Caki2 (cell line): Measurements from ENCODE around the gene COL5A1. TPM values are rescaled to one million over a fixed set of nuclear protein-coding genes. Genes with fewer than 3 reads are reported as not detected.

Experiments used
- DNase-seq: peaks from one replicate; pipeline ENCODE4 v3.0.0-alpha.2; 2015; ENCODE audit warnings: low read depth
- in situ Hi-C: cut with HindIII; loops from 2 replicates; pipeline ENCODE4 v1.10.0; 2016; ENCODE audit warnings: low sequenced_read_pairs, low pct_unique_long_range_greater_than_20kb, mixed read lengths
- total RNA-seq: library from RNA; depleted of rRNA; stranded (reverse); fragments of >200 nt; shearing (Covaris generic); gene quantifications from 2 replicates; pipeline ENCODE4 v1.2.3, GENCODE V29; 2014; ENCODE audit warnings: low replicate concordance

The COL5A1 gene
- total RNA-seq, 1 experiment from 2014 or later, result 21.3 TPM

DNA sequence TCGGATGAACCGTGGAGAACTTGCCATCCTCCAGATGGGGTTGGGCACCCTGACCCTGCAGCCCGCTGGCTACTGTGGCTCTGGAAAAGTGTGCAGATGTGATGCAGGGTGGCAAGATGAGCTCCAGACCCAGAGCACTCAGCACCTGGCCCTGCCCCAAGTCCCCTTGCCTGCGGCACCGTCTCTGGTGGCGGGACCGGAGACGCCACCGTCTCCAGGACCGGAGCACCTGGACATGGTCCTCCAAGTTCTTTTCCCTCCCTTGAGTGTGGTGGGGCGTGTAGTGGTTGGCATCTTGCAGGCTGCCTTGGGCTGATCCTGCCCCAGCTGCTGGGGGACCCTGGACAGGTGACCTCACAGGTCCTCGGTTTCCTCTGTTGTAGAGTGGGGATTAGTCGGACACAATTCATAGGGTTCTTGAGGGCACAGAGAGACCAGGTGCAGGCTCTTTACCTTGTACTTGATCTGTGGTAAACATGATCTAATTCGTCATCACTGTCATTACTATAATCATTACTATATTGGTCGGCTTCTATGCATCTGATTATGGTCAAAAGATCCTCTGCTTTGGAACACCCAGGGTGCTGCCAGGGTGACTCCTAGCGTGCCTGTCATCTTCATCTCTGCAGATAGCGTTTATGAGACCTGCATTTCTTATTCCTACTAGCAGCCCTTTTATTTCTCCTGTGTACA, 83.5 kb downstream of the COL5A1 start:
- no peak for DNase-seq
- in situ Hi-C loops, result no loop called here

DNA sequence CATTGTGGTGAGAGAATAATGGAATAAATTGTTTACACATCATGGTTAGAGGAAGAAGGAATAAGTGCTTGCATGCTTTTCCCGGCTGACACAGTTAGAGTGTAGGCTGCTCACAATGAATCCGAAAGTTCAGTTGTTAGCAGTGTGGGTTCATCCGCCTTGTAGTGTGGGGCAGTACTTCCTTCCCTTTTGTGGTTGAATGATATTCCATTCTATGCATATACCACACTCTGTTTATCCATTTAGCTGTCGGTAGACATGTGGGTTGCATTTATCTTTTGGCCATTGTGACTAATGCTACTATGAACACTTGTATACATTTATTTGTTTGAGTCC, 84.0 kb downstream of the COL5A1 start:
- DNase-seq, result no peak
- in situ Hi-C loops, result no loop called here

DNA sequence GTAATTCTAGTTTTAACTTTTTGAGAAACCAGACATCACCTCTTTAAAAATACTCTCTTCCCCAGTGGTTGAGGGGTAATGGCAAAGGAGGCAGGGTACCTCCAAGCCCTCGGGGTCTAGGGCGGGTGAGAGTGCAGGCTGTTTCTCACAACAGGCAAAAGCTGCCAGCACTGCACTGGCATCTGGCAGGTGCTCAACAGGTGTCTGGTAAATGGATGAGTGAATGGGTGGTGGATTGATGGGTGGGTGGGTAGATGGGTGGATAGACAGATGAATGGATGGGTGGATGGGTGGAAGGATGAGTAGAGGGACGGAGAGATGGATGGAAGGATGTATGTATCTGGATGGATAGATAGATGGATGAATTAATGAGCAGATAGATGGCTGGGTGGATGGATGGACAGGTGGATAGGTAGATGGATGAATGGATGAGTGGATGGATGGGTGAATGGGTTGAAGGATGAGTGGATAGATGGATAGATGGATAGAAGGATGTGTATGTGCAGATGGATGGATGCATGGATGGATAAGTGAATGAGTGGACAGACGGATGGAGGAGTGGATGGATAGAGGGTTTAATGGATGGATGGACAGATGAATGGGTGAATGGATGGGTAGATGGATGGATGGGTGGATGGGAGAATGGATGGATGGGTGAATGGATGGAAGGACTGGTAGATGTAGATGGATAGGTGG, 84.6 kb downstream of the COL5A1 start:
- in situ Hi-C loops, result no loop called here
- DNase-seq, result no peak

DNA sequence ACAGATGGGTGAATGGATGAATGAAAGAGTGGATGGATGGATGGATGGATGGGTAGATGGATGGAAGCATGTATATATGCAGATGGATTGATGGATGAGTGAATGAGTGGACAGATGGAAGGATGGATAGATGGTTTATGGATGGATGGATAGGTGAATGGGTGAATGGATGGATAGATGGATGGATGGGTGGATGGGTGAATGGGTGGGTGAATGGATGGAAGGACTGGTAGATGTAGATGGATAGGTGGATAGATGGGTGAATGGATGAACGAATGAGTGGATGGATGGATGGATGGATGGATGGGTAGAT, 85.1 kb downstream of the COL5A1 start:
- in situ Hi-C loops, result no loop called here
- DNase-seq, result no peak

DNA sequence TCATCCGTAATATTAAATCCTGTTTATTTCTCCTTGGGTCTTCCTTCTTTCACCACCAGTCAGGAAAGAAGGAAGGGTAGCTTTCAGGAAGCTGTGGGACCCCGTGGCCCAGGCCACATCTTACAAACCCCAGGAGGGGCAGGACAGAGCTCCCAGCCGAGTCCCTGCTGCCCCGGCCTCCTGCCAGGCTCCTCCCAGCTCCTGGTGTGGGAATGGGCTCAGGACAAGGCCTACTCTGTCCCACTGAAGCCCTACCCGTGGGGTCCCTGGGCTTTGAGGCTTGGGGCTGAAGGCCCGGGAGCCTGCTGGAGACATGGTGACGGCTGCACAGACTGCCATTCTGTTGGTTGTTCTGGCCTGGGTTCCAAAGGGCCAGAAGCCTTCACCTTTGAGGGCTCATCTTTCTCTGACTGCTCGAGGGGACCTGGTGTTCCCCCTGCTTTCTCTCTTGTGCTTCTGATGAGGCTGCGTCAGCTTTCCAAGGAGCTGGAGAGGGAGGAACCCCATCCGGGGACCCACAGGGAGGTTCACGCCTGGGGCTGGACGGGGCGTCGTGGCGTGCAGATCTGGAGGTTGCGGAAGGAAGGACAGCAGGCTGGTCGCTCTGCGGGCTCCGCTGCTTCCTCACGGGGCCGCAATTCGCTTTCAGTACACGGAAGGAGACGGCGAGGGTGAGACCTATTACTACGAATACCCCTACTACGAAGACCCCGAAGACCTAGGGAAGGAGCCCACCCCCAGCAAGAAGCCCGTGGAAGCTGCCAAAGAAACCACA, 86.6 kb downstream of the COL5A1 start:
- in situ Hi-C loops, result no loop called here
- DNase-seq, result no peak

DNA sequence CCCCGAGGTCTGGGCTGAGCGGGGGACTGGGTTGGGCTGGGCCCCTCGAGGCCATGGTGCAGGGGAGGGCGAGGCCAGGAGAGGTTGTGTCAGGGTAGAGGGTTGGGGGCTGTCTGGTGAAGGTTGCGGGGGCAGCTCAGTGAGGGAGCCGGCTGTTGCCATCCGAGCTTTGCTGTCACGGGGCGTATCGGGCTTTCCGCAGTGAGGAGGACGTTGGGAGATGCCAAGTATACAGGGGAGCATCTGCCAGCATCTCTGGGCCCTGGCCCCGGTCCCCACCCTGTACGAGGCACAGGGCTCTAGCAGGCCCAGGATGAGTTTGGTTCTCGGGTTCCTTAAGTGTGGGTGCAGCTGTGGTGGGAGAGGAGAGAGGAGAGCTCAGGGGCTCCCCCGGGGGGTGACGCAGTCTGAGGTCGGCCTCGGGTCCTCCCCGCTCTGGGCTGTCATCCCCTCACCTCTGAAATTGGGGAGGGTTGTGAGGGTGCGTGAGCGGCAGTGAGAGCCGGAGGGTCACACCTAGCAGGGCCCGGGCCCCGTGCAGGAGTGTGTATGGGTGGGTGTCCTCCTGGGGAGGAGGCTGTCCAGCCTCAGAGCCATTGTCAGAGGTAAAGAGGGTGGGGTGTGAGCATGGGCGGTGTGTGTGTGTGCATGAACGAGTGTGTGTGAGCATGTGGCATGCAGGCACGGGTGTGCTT, 87.3 kb downstream of the COL5A1 start:
- no peak for DNase-seq
- in situ Hi-C loops, result no loop called here

DNA sequence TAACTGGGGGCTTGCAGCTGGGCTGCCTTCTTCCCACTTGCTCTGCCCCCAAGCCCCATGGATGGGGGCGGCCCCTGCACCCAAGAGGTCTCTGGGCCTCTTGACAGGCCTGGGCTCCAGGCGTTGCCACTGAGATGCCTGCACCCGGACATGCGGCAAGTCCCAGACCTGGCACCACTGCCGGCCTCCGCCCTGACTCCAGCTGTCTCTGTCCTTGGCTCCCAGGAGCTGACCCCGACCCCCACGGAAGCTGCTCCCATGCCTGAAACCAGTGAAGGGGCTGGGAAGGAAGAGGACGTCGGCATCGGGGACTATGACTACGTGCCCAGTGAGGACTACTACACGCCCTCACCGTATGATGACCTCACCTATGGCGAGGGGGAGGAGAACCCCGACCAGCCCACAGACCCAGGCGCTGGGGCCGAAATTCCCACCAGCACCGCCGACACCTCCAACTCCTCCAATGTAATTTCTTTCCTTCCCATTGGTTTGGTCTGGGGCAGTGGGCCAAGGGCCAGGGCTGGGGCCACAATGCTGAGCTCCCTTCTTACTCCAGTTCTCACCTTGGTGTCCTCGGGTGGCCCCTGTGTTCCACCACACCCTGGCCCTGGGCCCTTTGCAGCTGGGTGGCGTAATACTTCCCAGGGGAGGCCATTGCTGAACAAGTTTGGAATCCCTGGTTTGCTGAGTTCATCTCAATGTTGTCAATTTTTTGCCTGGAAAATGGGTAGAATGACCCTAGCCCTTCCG, 88.6 kb downstream of the COL5A1 start:
- in situ Hi-C loops, result no loop called here
- no peak for DNase-seq

DNA sequence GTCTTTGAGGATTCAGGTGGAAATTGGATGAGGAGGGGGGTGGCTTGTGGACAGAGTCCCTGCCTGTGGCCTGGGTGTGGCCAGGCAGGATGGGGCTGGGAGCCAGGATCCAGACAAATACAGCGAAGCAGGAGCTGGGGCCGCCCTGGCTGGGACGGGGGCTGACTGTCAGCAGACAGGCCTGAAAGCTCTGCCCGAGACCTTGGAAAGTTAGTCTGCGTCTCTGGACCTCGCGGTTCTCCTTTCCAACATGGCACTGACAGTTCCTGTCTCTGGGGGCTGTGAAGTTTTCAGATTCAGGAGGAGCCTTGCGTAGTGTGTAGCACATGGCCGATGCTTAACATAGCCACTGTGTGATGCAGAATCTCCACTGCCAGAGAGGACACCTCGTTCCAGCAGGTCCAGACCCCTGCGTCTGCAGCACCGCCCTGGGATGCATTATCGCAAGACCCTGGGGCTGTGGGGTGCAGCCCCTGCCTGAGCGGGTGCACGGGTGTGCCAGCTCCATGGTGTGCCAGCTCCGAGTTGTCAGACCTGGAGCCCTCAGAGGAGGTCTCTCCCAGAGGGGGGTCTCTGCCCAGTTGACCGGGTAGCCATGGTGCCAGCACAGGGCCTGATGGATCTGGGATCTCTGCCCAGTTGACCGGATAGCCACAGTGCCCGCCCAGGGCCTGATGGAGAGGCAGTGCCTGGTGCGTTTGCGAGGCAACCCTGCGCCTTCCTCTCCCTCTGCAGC, 89.3 kb downstream of the COL5A1 start:
- no peak for DNase-seq
- in situ Hi-C loops, result no loop called here

DNA sequence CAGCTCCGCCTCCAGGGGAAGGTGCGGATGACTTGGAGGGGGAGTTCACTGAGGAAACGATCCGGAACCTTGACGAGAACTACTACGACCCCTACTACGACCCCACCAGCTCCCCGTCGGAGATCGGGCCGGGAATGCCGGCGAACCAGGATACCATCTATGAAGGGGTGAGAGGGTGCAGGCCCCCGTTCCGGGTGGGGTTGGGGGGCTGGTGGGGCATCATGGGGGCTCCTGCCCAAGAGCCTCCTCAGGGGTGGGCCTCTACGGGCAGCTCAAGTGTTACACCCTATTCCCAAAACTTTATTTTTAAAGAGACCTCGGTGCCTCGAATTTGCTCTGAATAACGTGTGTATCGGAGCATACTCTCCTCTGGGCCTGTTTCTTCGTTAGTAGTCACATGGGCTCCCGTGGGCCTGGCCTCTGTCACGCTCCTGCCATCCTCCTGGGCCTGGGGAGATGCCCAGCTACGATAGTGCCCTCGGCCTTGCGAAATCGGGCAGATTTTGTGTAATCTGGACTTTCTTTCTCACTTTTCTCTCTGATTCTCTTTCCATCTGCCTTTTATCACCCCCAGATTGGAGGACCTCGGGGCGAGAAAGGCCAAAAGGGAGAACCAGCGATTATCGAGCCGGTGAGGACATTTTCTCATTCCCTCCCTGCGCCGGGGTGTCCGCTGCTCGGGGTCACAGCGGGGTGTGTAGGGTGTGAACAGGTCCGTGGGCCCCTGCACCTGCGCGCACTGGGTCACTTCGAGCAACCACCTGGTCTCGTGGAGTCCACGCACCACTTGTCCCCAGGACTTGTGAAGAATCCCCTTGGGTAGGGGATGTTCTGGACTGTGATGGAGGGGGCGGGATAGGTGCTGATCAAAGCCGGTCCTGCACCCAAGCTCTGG, 90.1 kb downstream of the COL5A1 start:
- in situ Hi-C loops, result no loop called here
- no peak for DNase-seq

DNA sequence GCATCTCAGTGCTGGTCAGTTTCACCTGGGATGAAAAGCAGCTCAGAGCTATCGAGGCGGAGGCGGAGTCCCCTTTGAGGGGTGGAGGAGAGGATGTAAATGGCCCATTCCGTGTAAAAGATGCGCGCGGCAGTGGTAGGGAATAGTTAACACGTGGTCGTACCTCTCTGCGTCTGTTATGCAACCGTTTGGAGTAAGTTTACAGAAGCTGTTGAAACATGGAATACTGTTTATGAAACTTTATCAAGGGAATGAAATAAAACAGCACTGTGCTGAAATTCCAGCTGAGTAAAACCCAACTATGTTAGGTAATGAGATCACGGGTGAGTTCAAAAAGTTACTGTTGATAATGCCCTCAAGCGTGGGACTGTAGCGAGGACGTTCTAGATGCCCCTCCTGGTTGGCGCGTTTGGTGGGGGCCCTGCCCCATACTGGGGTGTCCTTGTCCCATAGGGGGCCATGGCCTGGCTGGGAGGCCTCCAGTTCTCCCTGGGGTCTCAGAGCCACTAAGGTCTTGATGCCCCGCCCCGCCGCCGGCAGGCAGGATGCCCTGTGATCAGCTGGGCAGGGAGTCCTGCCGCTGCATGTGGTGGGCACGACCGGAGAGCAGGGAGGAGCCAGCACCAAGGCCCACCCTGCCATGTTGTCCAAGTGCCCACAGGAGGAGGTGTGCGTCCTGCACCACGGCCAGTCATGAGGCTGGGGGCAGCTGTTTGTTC, 90.9 kb downstream of the COL5A1 start:
- in situ Hi-C loops, result no loop called here
- no peak for DNase-seq

DNA sequence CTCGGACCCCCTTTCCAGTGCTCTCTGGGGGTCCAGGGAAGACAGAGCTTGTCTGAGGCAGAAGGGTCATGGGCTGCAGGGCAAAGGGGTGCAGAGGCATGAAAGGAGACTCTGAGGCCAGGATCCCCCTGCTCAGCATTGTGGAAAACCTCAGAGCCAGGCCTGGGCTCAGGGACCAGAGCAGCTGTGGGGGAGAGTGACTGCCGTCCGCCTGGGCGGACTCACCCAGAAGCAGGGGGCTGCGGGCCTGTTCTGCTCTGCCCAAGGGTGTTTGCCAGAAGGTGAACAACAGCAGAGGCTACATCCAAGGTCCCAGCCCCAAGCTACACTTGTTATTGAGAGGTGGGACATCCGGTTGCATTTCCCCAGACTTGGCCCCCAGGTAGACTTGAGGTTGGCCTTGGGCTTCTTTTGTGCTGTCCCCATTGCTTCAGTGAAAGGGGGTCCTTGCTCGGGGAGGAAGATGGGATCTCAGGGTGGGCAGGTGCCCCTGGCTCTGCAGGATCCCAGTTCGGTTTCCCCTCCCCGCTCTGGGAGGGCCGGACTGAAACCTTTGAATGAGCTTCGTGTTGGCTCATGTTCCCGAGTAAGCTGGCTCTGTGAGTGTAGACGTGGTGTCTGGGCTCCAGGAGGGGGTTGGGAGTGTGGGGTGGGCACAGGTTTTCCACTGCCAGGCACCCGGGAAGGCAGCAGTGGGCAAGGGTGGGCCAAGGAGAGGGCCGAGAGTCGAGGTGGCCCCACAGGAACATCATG, 92.1 kb downstream of the COL5A1 start:
- DNase-seq, result no peak
- in situ Hi-C loops, result no loop called here

DNA sequence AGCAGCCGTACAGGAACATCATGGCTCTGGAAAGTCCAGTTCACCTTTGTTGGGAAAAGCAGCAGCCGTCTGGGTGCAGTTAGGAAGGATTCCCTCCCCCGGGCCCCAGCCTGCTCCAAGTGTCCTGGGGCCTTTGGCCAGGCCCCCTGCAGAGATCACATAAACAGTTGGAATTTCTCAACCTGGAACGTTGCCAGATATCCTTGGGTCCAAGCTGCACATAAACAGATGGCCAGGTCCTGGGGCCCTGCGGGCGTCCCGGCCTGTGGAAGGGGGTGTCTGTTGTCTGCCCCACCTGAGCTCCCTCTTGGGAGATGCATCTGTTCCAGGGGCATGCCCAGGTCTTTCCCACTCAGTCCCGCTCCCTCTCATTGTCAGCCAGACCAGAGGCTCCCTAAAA, 92.7 kb downstream of the COL5A1 start:
- no peak for DNase-seq
- in situ Hi-C loops, result no loop called here

DNA sequence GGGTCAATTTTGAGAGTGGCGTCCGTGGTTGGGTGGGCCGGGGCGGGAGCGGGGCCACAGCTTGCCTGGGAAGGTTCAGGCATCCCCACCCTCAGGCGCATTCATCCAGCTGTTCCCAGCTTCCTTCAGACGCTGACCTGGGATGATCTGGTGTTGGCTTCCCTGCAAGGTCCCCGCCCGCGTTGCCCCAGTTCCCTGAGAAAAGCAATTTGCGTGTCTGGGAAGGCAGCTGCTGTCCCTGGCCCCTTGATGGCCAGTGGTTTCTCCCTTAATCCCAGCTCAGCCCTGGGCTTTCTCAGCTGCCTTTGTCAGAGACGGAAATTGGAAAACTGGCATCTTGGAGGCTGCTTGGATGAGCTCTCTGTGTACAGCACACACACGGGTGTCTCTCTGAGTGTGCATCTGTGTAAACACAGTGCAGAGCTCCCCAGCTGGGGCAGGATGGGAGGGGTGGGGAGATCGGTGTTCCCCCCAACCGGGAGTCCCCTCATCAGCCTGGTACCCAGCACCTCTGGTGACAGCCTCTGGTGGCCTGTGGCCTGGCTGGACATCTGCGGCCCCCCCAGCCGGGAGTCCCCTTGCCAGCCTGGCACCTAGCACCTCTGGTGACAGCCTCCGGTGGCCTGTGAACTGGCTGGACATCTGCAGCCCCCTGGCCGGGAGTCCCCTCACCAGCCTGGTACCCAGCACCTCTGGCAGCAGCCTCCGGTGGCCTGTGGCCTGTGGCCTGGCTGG, 94.0 kb downstream of the COL5A1 start:
- DNase-seq, result no peak
- in situ Hi-C loops, result no loop called here

DNA sequence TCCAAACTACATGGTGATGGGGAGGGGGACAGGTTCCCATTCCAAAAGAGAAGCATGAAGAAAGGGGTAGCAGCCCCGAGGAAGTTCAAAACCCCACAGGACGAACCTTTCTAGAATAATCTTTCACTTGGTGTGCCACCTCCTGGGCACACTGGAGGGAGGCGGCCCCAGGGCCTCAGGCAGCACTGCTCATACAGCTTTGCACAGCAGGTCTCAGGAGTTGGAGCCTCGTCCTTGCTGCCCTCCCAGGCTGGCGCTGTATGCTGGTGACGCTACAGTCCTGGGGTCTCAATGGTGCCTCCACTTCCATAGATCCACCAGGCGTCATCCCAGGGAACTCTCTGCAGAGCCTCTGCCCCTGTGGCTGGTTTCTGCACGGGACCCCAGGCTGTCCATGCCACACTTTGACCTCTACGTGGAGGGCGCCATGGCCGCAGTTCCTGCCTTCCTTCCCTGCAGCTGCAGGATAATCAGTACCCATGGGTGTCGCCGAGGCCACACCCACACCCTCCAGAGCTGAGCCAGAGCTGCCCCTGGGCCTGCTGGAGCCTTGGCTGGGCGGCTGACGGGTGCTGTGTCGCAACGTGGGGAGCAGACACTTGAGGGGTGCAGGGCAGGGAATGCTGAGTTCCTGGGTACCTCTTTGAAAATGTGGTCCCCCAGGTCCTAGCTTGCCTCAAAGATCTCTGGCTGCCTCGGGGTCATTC, 95.3 kb downstream of the COL5A1 start:
- no peak for DNase-seq
- in situ Hi-C loops, result no loop called here
